H1 (cell line): ENCODE results near the gene NETO2. TPM values are rescaled to one million over a fixed set of nuclear protein-coding genes. Genes with fewer than 3 reads are reported as not detected.

Experiments
- CTCF ChIA-PET: fragments of 300-600 bp; sonication (Branson Sonifier 250); formaldehyde crosslinking; loops from one replicate; lab custom pipeline; 2021; ENCODE audit not compliant: partially characterized antibody; lab: Charles Lee
- POLR2A ChIA-PET: fragments of 300-600 bp; sonication (Branson Sonifier 250); formaldehyde crosslinking; loops from one replicate; lab custom pipeline; 2021; ENCODE audit warnings: inconsistent platforms; ENCODE audit not compliant: partially characterized antibody; lab: Charles Lee
- DNase-seq, 2 experiments: peaks; one replicate each; pipeline versions ENCODE4 v3.0.0 to v3.0.0-alpha.2; 2010 to 2022; ENCODE audit warnings: low spot score in 2 of 2, low read depth in 1 of 2, mixed read lengths in 1 of 2
- FAIRE-seq: peaks from 2 replicates; lab custom pipeline; 2011; peaks lifted over from hg19 to GRCh38; lab: Jason Lieb, UNC
- H2AFZ ChIP-seq: 2 replicates; pipeline ENCODE4 v1.8.1; 2012; ENCODE audit warnings: low read length, inconsistent platforms
- H2AK5ac ChIP-seq: 2 replicates; pipeline ENCODE4 v1.6.1; 2013; ENCODE audit warnings: low read depth, low read length
- H2BK120ac ChIP-seq: replicated peaks from 2 replicates; pipeline ENCODE3; 2013; ENCODE audit warnings: low read depth, low read length, inconsistent platforms
- H2BK12ac ChIP-seq: 2 replicates; pipeline ENCODE4 v1.6.1; 2013; ENCODE audit warnings: low read depth, low read length
- H2BK15ac ChIP-seq: 2 replicates; pipeline ENCODE4 v1.6.1; 2013; ENCODE audit warnings: low read length
- H2BK20ac ChIP-seq: 2 replicates; pipeline ENCODE4 v1.6.1; 2013; ENCODE audit warnings: low read length
- H2BK5ac ChIP-seq: 2 replicates; pipeline ENCODE4 v1.6.1; 2013; ENCODE audit warnings: low read depth, low read length
- H3K14ac ChIP-seq: 2 replicates; pipeline ENCODE4 v1.6.1; 2013; ENCODE audit warnings: inconsistent platforms; ENCODE audit not compliant: insufficient read length
- H3K18ac ChIP-seq: 2 replicates; pipeline ENCODE4 v1.6.1; 2013; ENCODE audit warnings: low read length; ENCODE audit errors: extremely low read depth
- H3K23ac ChIP-seq: 2 replicates; pipeline ENCODE4 v1.6.1; 2013; ENCODE audit warnings: inconsistent platforms; ENCODE audit not compliant: insufficient read length
- H3K23me2 ChIP-seq: 2 replicates; pipeline ENCODE4 v1.6.1; 2013; ENCODE audit warnings: low read depth, low read length
- H3K27ac ChIP-seq: 2 replicates; pipeline ENCODE4 v1.6.1; 2011; ENCODE audit warnings: low read depth, low read length, inconsistent platforms
- H3K27me3 ChIP-seq, 4 experiments: replicated peaks in 1 of 4; 1 replicate in 1 of 4; 2 replicates in 3 of 4; pipeline versions ENCODE4 v1.6.1 to v1.8.1; 2011 to 2013; ENCODE audit warnings: low read length in 3 of 4, mild to moderate bottlenecking in 3 of 4, inconsistent platforms in 2 of 4, mixed read lengths in 2 of 4, moderate library complexity in 1 of 4; ENCODE audit not compliant: control insufficient read depth in 3 of 4, insufficient read depth in 3 of 4; ENCODE audit errors: extremely low read depth in 1 of 4
- H3K36me3 ChIP-seq, 4 experiments: 2 replicates each; pipeline versions ENCODE4 v1.6.1 to v1.8.1; 2011 to 2013; ENCODE audit warnings: mild to moderate bottlenecking in 4 of 4, low read length in 3 of 4, moderate library complexity in 2 of 4, control low read depth in 1 of 4, inconsistent platforms in 1 of 4; ENCODE audit not compliant: insufficient read depth in 4 of 4, control insufficient read depth in 2 of 4
- H3K4ac ChIP-seq: replicated peaks from 2 replicates; pipeline ENCODE3; 2013; ENCODE audit warnings: low read length, low read depth, mixed read lengths, inconsistent platforms; ENCODE audit not compliant: insufficient read length
- H3K4me1 ChIP-seq, 4 experiments: replicated peaks in 1 of 4; 1 replicate in 1 of 4; 2 replicates in 3 of 4; pipeline versions ENCODE4 v1.6.1 to v1.8.1; 2011 to 2013; ENCODE audit warnings: low read length in 3 of 4, inconsistent platforms in 2 of 4, mixed read lengths in 1 of 4; ENCODE audit not compliant: insufficient read depth in 4 of 4, control insufficient read depth in 3 of 4
- H3K4me2 ChIP-seq, 2 experiments: 2 replicates each; pipeline versions ENCODE4 v1.6.1 to v1.8.1; 2011 to 2013; ENCODE audit warnings: low read depth in 2 of 2, low read length in 2 of 2, control low read depth in 1 of 2, inconsistent platforms in 1 of 2, mild to moderate bottlenecking in 1 of 2; ENCODE audit not compliant: insufficient read depth in 1 of 2
- H3K4me3 ChIP-seq, 4 experiments: fragments of 200-600, 300-600 bp in 1 of 4; sonication (generic), shearing (Covaris generic), sonication (Bioruptor Twin) in 1 of 4; 2 replicates each; pipeline versions ENCODE4 v1.5.1 to v1.8.1; 2011 to 2016; ENCODE audit warnings: low read length in 4 of 4, low read depth in 3 of 4, control low read depth in 2 of 4, inconsistent platforms in 2 of 4, mild to moderate bottlenecking in 2 of 4, mixed read lengths in 1 of 4, moderate library complexity in 1 of 4; ENCODE audit not compliant: insufficient read depth in 2 of 4; ENCODE audit errors: extremely low read depth in 1 of 4
- H3K56ac ChIP-seq: replicated peaks from 2 replicates; pipeline ENCODE3; 2013; ENCODE audit warnings: low read depth, mild to moderate bottlenecking, mixed read lengths, low read length, inconsistent platforms; ENCODE audit not compliant: insufficient read length
- H3K79me1 ChIP-seq: 2 replicates; pipeline ENCODE4 v1.6.1; 2013; ENCODE audit warnings: low read depth, low read length, control low read depth
- H3K79me2 ChIP-seq, 2 experiments: 2 replicates each; pipeline versions ENCODE4 v1.6.1 to v1.8.1; 2012 to 2013; ENCODE audit warnings: low read length in 2 of 2, mild to moderate bottlenecking in 2 of 2, inconsistent platforms in 1 of 2; ENCODE audit not compliant: insufficient read depth in 2 of 2, control insufficient read depth in 1 of 2
- H3K9ac ChIP-seq, 4 experiments: replicated peaks in 1 of 4; 1 replicate in 1 of 4; 2 replicates in 3 of 4; pipeline versions ENCODE4 v1.6.1 to v1.8.1; 2011 to 2013; ENCODE audit warnings: low read depth in 3 of 4, low read length in 3 of 4, control low read depth in 2 of 4, mild to moderate bottlenecking in 2 of 4, moderate library complexity in 2 of 4, inconsistent platforms in 1 of 4; ENCODE audit errors: extremely low read depth in 1 of 4
- H3K9me3 ChIP-seq, 2 experiments: 2 replicates each; pipeline versions ENCODE4 v1.6.1 to v1.8.1; 2012 to 2013; ENCODE audit warnings: mild to moderate bottlenecking in 2 of 2, moderate library complexity in 2 of 2, control low read depth in 1 of 2, inconsistent platforms in 1 of 2, low read depth in 1 of 2, low read length in 1 of 2, mixed read lengths in 1 of 2; ENCODE audit not compliant: insufficient read depth in 2 of 2
- H4K20me1 ChIP-seq, 2 experiments: replicated peaks in 1 of 2; 2 replicates each; pipeline versions ENCODE3 to v1.8.1; 2011 to 2013; ENCODE audit warnings: inconsistent platforms in 2 of 2, low read length in 2 of 2, mild to moderate bottlenecking in 1 of 2; ENCODE audit not compliant: insufficient read depth in 2 of 2, control insufficient read depth in 1 of 2
- H4K5ac ChIP-seq: 2 replicates; pipeline ENCODE4 v1.6.1; 2013; ENCODE audit warnings: low read length, low read depth, mixed read lengths, inconsistent platforms; ENCODE audit not compliant: insufficient read length
- H4K8ac ChIP-seq: 2 replicates; pipeline ENCODE4 v1.8.0; 2013; ENCODE audit warnings: mild to moderate bottlenecking, moderate library complexity, low read length, inconsistent platforms; ENCODE audit not compliant: insufficient read depth; ENCODE audit errors: extremely low read depth
- H4K91ac ChIP-seq: replicated peaks from 2 replicates; pipeline ENCODE3; 2013; ENCODE audit warnings: low read length, mixed read lengths, inconsistent platforms; ENCODE audit not compliant: insufficient read length
- CHD1 ChIP-seq: IDR thresholded peaks from 2 replicates; pipeline ENCODE4 v1.6.1; 2012; ENCODE audit warnings: low read depth, low read length, improper control_type of control experiment
- FOSL1 ChIP-seq: IDR thresholded peaks from 2 replicates; pipeline ENCODE4 v1.6.1; 2011; ENCODE audit warnings: mild to moderate bottlenecking, low read depth, low read length, moderate library complexity; ENCODE audit not compliant: insufficient read depth
- GABPA ChIP-seq: IDR thresholded peaks from 2 replicates; pipeline ENCODE4 v1.6.1; 2011; ENCODE audit warnings: mild to moderate bottlenecking, low read length, moderate library complexity, borderline replicate concordance; ENCODE audit not compliant: insufficient read depth
- POLR2AphosphoS5 ChIP-seq: IDR thresholded peaks from 2 replicates; pipeline ENCODE4 v1.6.1; 2011; ENCODE audit warnings: low read depth, low read length
- WGBS, 2 experiments: shearing (Covaris generic) in 1 of 2; methylation state at CpG; one replicate each; pipeline versions ENCODE4 v1.1.6 to v1.1.7; 2013 to 2015; ENCODE audit warnings: low lambda C conversion rate in 2 of 2, mixed read lengths in 2 of 2, inconsistent platforms in 1 of 2, low coverage in 1 of 2, missing lambda C conversion rate in 1 of 2; ENCODE audit not compliant: insufficient replicate concordance in 2 of 2, insufficient coverage in 1 of 2, insufficient read length in 1 of 2; ENCODE audit errors: extremely low coverage in 1 of 2, missing lambda C conversion rate in 1 of 2; 5-methylcytosine and 5-hydroxymethylcytosine counted together
- polyA plus RNA-seq, 7 experiments: library from polyadenylated mRNA; depleted of rRNA in 3 of 7; stranded (reverse) in 5 of 7; unstranded in 2 of 7; fragments of >200 nt in 5 of 7; fragments of 200-250 nt in 2 of 7; gene quantifications; 1 replicate in 5 of 7; 2 replicates in 1 of 7; 4 replicates in 1 of 7; pipeline versions ENCODE4 v1.2.1 to v1.2.3, GENCODE V29; 2011 to 2013; ENCODE audit warnings: missing spikeins in 2 of 7, mixed read lengths in 2 of 7
- total RNA-seq: library from RNA; stranded (reverse); fragmentation: NEBNext Ultra II Directional; extraction: Animal tissue kit (Norgen Biotek cat#: 25700); gene quantifications from 2 replicates; pipeline ENCODE4 v1.2.1, GENCODE V29; 2021
- TF ChIP-seq, protein P1 (sequence below): IDR thresholded peaks from 2 replicates; pipeline ENCODE4 v1.6.1; 2011; ENCODE audit warnings: low read depth, mild to moderate bottlenecking, low read length; ENCODE audit not compliant: insufficient read depth
- TF ChIP-seq, protein P2 (sequence below): IDR thresholded peaks from 2 replicates; pipeline ENCODE4 v1.6.1; 2012; ENCODE audit warnings: low read length, inconsistent platforms
- TF ChIP-seq, protein P3 (sequence below): IDR thresholded peaks from 2 replicates; pipeline ENCODE4 v1.6.1; 2012; ENCODE audit warnings: inconsistent platforms

NETO2 gene
- total and polyA plus RNA-seq, 2 of the 8 experiments (the other 6 are each of a cell fraction or from before 2014, with no cell fraction given): 9.4 to 12.5 TPM

DNA sequence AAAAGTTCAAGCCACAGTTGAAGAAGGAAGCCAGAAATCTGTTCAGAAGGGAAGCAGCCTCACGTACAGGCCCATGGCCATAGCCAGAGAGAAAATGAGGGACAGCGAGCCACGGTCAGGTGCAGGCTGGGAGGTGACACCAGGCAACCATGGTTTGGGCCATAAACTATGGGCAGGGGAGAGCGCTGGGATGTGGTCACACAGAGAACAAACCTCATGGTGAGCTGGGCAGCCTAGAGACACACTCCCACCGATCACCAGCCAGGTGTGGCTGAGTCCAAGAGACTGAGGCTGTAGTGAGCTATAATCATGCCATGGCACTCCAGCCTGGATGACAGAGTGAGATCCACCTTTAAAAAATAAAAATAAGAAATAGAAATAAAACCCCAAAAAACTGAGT lies 76.5 kb downstream of the NETO2 start:
- Histone ChIP-seq H2BK120ac (no peak overlapping the region), H3K4ac (no peak overlapping the region), H3K18ac (no peak overlapping the region), H3K4me1 (0 out of 7 replicates have a peak, but pooled peaks cover 0 to 3% (median 0%) of the 10 kb centered on the region in 4 experiments), H3K27ac (no peak overlapping the region), H4K8ac (no peak overlapping the region; the same call in 1 of the 2 replicates), H3K4me3 (no peak overlapping the region), H3K79me2 (no peaks in the 10 kb centered on the region), H4K91ac (no peak overlapping the region), H3K14ac (no peak overlapping the region), H3K56ac (no peak overlapping the region), H2BK20ac (no peak overlapping the region), H4K20me1 (no peaks in the 10 kb centered on the region), H3K27me3 (no peaks in the 10 kb centered on the region), H3K36me3 (no peaks in the 10 kb centered on the region), H4K5ac (no peak overlapping the region), H3K4me2 (no peak overlapping the region), H2BK5ac (no peak overlapping the region), H2BK15ac (no peak overlapping the region), H2AFZ (no peak overlapping the region), H2BK12ac (no peak overlapping the region), H3K23me2 (no peaks in the 10 kb centered on the region), H3K79me1 (no peaks in the 10 kb centered on the region), H3K9ac (no peak overlapping the region), H3K9me3 (no peaks in the 10 kb centered on the region), H3K23ac (no peak overlapping the region), H2AK5ac (no peak overlapping the region)
- 94% methylated on average over 5 of the region's 5 CpGs; no CpG with 5 or more reads in 1 of the 2 experiments for WGBS, 2 experiments
- TF ChIP-seq, protein P1, sequence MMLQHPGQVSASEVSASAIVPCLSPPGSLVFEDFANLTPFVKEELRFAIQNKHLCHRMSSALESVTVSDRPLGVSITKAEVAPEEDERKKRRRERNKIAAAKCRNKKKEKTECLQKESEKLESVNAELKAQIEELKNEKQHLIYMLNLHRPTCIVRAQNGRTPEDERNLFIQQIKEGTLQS: no peak
- TF ChIP-seq POLR2AphosphoS5: no peak
- TF ChIP-seq, protein P2, sequence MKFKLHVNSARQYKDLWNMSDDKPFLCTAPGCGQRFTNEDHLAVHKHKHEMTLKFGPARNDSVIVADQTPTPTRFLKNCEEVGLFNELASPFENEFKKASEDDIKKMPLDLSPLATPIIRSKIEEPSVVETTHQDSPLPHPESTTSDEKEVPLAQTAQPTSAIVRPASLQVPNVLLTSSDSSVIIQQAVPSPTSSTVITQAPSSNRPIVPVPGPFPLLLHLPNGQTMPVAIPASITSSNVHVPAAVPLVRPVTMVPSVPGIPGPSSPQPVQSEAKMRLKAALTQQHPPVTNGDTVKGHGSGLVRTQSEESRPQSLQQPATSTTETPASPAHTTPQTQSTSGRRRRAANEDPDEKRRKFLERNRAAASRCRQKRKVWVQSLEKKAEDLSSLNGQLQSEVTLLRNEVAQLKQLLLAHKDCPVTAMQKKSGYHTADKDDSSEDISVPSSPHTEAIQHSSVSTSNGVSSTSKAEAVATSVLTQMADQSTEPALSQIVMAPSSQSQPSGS: no peak
- TF ChIP-seq FOSL1: no peak
- TF ChIP-seq GABPA: no peak
- no peak for TF ChIP-seq CHD1
- TF ChIP-seq, protein P3, sequence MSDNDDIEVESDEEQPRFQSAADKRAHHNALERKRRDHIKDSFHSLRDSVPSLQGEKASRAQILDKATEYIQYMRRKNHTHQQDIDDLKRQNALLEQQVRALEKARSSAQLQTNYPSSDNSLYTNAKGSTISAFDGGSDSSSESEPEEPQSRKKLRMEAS: no peak
- FAIRE-seq: no peak
- ChIA-PET CTCF (interaction anchor here (0.8 to 1.2 kb wide), 4 partner anchors 9 to 1059 kb away, joined by 3 to 4 read pairs (median 3); no protein-coding TSS in a partner anchor), POLR2A (no interaction called here)
- peak in 1 of 2 experiments; percentile 20 for DNase-seq
